C4-2B (cell line): Measurements from ENCODE around the gene GPR146.
A peak's percentile ranks its signal among the peaks of the same experiment; 100 is the strongest.

ENCODE experiments used
- H3K27ac ChIP-seq: fragments of 450-650 bp; 2 replicates; pipeline ENCODE4 v1.5.1; 2017
- ZFX ChIP-seq: fragments of 450-650 bp; IDR thresholded peaks from 2 replicates; pipeline ENCODE4 v1.6.1; 2017
- TF ChIP-seq, protein P1 (sequence below): fragments of 450-650 bp; conservative IDR thresholded peaks from 2 replicates; pipeline ENCODE4 v1.5.1; 2017; ENCODE audit warnings: mild to moderate bottlenecking

GPR146 gene

DNA sequence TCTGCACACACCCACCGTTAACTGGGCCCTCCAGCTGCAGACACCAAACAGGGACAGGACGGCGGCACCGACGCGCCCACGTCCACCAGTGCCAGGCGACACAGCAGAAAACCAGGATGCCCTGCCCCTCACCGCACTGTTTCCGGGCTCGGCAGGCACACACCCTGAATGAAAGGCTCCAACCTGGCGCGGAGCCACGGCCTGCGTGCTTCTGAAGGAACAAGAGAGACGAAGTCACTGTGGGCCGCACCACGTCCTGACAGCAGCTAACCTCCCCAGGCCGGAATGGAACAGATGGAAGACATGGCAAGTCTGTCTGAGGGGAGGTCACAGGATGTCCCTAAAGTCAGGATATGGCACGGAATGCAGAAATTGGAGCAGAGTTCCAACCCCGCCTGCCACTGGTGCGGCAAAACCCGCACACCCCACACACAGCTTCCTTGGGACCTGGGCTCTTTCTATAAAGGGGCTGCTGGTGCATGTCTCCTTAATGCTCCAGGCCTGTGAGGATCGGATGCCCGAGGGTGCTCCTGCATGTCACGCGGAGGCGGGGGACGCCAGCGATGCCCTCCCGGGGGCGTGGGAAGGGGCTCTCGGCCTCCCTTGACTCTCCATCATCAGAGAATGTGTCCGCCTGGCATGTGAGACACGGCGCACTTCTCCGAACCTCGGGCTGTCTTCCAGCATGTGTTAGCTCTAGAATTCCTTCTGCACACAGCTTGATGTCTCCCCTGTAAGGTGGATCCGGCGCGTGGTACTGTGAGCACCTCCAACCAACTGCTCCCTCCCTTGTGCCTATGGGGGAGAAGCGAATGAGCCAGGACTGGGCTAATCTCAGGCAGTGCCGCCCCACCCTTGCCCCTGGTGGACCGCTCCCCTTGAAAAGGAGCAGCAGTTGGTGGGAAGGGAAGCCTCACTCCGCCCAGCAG lies 39.6 kb downstream of the GPR146 start:
- TF ChIP-seq ZFX: no peak
- TF ChIP-seq, protein P1, sequence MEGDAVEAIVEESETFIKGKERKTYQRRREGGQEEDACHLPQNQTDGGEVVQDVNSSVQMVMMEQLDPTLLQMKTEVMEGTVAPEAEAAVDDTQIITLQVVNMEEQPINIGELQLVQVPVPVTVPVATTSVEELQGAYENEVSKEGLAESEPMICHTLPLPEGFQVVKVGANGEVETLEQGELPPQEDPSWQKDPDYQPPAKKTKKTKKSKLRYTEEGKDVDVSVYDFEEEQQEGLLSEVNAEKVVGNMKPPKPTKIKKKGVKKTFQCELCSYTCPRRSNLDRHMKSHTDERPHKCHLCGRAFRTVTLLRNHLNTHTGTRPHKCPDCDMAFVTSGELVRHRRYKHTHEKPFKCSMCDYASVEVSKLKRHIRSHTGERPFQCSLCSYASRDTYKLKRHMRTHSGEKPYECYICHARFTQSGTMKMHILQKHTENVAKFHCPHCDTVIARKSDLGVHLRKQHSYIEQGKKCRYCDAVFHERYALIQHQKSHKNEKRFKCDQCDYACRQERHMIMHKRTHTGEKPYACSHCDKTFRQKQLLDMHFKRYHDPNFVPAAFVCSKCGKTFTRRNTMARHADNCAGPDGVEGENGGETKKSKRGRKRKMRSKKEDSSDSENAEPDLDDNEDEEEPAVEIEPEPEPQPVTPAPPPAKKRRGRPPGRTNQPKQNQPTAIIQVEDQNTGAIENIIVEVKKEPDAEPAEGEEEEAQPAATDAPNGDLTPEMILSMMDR: no peak

DNA sequence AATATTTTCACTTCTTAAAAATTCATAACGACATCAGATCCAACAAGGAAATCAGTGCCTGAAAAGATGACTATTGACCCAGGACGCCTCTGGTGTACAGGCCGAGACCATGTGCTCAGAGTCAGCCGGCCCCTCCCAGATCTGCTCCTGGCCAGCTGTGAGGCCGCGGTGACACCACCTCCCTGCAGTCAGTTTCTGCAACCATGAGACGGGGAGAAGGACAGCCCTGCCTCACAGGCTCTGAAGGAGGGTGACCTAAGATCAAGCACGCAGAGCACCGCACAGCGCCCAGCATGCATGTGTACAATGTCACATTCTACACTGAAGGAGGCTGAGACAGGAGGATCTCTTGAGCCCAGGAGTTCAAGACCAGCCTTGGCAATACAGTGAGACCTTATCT lies 40.9 kb downstream of the GPR146 start:
- no peak for TF ChIP-seq ZFX
- TF ChIP-seq, protein P1: no peak
- H3K27ac ChIP-seq: no peak overlapping the region

More for the DNA sequence above, 39.6 kb downstream of the GPR146 start:
- no peak overlapping the region for H3K27ac ChIP-seq

DNA sequence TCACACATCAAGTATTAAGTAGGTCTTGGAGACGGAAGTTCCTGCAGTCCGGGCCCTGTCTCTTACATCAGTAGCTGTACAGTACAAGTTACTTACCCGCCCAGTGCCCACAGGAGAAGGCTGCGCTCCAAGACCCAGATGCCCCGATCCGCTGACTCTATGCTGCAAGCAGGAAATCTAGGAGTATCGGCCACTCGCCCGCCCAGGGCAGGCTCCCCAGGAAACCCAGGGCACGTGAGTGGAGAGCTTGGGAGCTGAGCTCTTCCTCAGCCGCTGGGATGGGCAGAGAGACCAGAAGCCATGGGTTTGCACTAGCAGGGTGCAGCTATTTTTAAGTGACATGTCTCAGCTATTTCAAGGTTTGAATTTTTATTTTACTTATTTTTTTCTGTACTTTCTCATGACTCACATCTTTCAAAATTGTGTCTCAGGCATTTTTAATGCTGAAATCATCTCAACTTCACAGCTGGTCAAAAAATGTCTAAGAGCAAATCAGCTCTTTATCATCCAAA lies 41.6 kb downstream of the GPR146 start:
- TF ChIP-seq, protein P1: no peak
- no peak for TF ChIP-seq ZFX
- no peak overlapping the region for H3K27ac ChIP-seq

- TF ChIP-seq ZFX: no peak
- TF ChIP-seq, protein P1: peak; percentile 97
- H3K27ac ChIP-seq: peak overlapping the region; percentile 56
These were observed 42.5 kb downstream of the GPR146 start for GRCh38 chr7:1086588-1087464.

DNA sequence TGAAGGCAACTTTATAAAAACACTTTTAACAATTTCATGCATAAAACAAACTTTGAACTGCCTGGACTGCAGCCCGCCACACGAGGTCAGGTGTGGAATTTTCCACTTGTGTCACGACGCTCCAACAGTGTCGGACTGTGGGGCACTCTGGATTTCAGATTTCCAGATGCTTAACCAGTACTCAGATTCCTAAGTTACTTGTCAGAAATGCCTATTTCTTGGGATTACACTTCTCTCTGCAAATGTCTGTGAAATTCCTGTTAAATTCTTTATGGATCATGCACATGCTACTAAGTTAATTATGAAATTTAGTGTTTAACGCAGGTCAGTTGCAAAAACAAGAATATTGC lies 43.1 kb downstream of the GPR146 start:
- no peak for TF ChIP-seq ZFX
- TF ChIP-seq, protein P1: no peak
- peak overlapping the region; percentile 56 for H3K27ac ChIP-seq

GRCh38 chr7:1087952-1088920 lies 43.9 kb downstream of the GPR146 start, which contains the start of gene GPER1:
GPER1 (plus strand) TSS chr7:1088113; CDS start chr7:1091729, 3,616 bp downstream.
- peak within 1 kb of the TSS; percentile 56 for H3K27ac ChIP-seq
- no peak for TF ChIP-seq ZFX
- TF ChIP-seq, protein P1: no peak
